AG04450 (cell line): ENCODE data around the gene ADORA2B. TPM values are rescaled to one million over a fixed set of nuclear protein-coding genes. Genes with fewer than 3 reads are reported as not detected.
"Not testable (repeated sequence)": the region's sequence is repeated elsewhere in the genome, so short reads cannot be mapped to it uniquely, and the experiment has no call there.

ENCODE experiments used
- CTCF ChIA-PET: fragments of 300-600, 350-600 bp; formaldehyde crosslinking; extraction: SDS; loops from one replicate; lab custom pipeline; 2022; ENCODE audit warnings: antibody characterized with exemption, inconsistent platforms; lab: Charles Lee
- POLR2A ChIA-PET: fragments of 350-600 bp; formaldehyde crosslinking; extraction: SDS; loops from one replicate; lab custom pipeline; 2021; ENCODE audit warnings: antibody characterized with exemption, inconsistent platforms; lab: Yijun Ruan, JAX
- DNase-seq: peaks from one replicate; pipeline ENCODE4 v3.0.0-alpha.2; 2011; ENCODE audit warnings: low read depth, low spot score
- H3K27ac ChIP-seq: one replicate; pipeline ENCODE4 v1.5.1; 2012; ENCODE audit warnings: low read depth, low read length, control low read depth
- H3K27me3 ChIP-seq: one replicate; pipeline ENCODE4 v1.6.0; 2012; ENCODE audit warnings: low read length; ENCODE audit not compliant: control insufficient read depth, insufficient read depth
- H3K4me3 ChIP-seq: 2 replicates; pipeline ENCODE4 v1.5.1; 2011; ENCODE audit warnings: mild to moderate bottlenecking, low read depth, low read length, control low read depth
- H3K9me3 ChIP-seq: 2 replicates; pipeline ENCODE4 v1.5.1; 2012; ENCODE audit warnings: low read length; ENCODE audit not compliant: control insufficient read depth, insufficient read depth
- CTCF ChIP-seq: IDR thresholded peaks from 2 replicates; pipeline ENCODE4 v1.5.1; 2011; ENCODE audit warnings: low read depth, low read length, control low read depth, inconsistent platforms
- polyA plus RNA-seq: library from polyadenylated mRNA; depleted of rRNA; stranded (reverse); fragments of >200 nt; gene quantifications from 2 replicates; pipeline ENCODE4 v1.2.3, GENCODE V29; 2011

ADORA2B gene
- polyA plus RNA-seq, 1 experiment, result 14.8 TPM

GRCh38 chr17:15930426-15930825 is 14.5 kb upstream of the ADORA2B start:
- H3K4me3 ChIP-seq, result no peak overlapping the region
- no peaks in the 10 kb centered on the region for H3K9me3 ChIP-seq
- peaks cover 4% of the 10 kb centered on the region for H3K27me3 ChIP-seq
- DNase-seq, result no peak
- no peak for TF ChIP-seq CTCF
- ChIA-PET POLR2A (no interaction called here), CTCF (no interaction called here)
- no peak overlapping the region for H3K27ac ChIP-seq

GRCh38 chr17:15931394-15931793 is 13.5 kb upstream of the ADORA2B start:
- DNase-seq, result no peak
- POLR2A ChIA-PET, result interaction anchor here (0.6 kb wide), 1 partner anchor 90 kb away, joined by 4 read pairs; no protein-coding TSS in a partner anchor
- Histone ChIP-seq H3K9me3 (no peaks in the 10 kb centered on the region), H3K4me3 (no peak overlapping the region), H3K27ac (no peak overlapping the region), H3K27me3 (peaks cover 4% of the 10 kb centered on the region)
- CTCF ChIA-PET, result no interaction called here
- no peak for TF ChIP-seq CTCF

GRCh38 chr17:15934866-15935265 is 10.1 kb upstream of the ADORA2B start:
- H3K27me3 ChIP-seq, result no peaks in the 10 kb centered on the region
- DNase-seq, result no peak
- H3K9me3 ChIP-seq, result no peaks in the 10 kb centered on the region
- ChIA-PET CTCF (interaction anchor here (0.6 to 2.1 kb wide), 2 partner anchors 10 to 64 kb away, joined by 3 to 9 read pairs; partner anchors contain the start of genes ADORA2B, TTC19 and ZSWIM7), POLR2A (no interaction called here)
- no peak overlapping the region for H3K27ac ChIP-seq
- H3K4me3 ChIP-seq, result no peak overlapping the region
- TF ChIP-seq CTCF, result no peak

GRCh38 chr17:15935891-15936290 is 9.0 kb upstream of the ADORA2B start:
- no peaks in the 10 kb centered on the region for H3K27me3 ChIP-seq
- ChIA-PET CTCF (interaction anchor here (2.1 kb wide), 1 partner anchor 9 kb away, joined by 9 read pairs; the partner anchor contains the start of gene ADORA2B), POLR2A (no interaction called here)
- no peak overlapping the region for H3K27ac ChIP-seq
- no peaks in the 10 kb centered on the region for H3K9me3 ChIP-seq
- no peak overlapping the region for H3K4me3 ChIP-seq
- TF ChIP-seq CTCF, result no peak
- no peak for DNase-seq

GRCh38 chr17:15936481-15936880 is 8.4 kb upstream of the ADORA2B start:
- DNase-seq, H3K27ac ChIP-seq, H3K27me3 ChIP-seq, H3K9me3 ChIP-seq, H3K4me3 ChIP-seq, POLR2A ChIA-PET, CTCF ChIA-PET: not testable (repeated sequence)

GRCh38 chr17:15941781-15942180 is 3.1 kb upstream of the ADORA2B start:
- ChIA-PET POLR2A (no interaction called here), CTCF (no interaction called here)
- no peak for TF ChIP-seq CTCF
- DNase-seq, result no peak
- H3K4me3 ChIP-seq, result no peak overlapping the region
- H3K27me3 ChIP-seq, result no peaks in the 10 kb centered on the region
- peaks cover 10% of the 10 kb centered on the region for H3K9me3 ChIP-seq
- H3K27ac ChIP-seq, result no peak overlapping the region
